Cardiac muscle cell (in vitro differentiated cells and primary cell): ENCODE data around the gene SAMD4A. TPM values are rescaled to one million over a fixed set of nuclear protein-coding genes. Genes with fewer than 3 reads are reported as not detected.

Experiments
- DNase-seq, 2 donors: peaks; one replicate each; pipeline versions ENCODE4 v3.0.0 to v3.0.0-alpha.2; 2010 to 2017; ENCODE audit warnings: low read depth in 1 of 2, low spot score in 1 of 2
- H3K27ac ChIP-seq: fragments of 200-600 bp; sonication (generic); 2 replicates; pipeline ENCODE4 v1.5.1; 2016
- H3K27me3 ChIP-seq: fragments of 200-600 bp; sonication (generic); 2 replicates; pipeline ENCODE4 v1.6.0; 2016; ENCODE audit warnings: control low read depth
- H3K36me3 ChIP-seq: fragments of 200-600 bp; sonication (generic); 2 replicates; pipeline ENCODE4 v1.5.1; 2016; ENCODE audit warnings: control low read depth
- H3K4me1 ChIP-seq: fragments of 200-600 bp; sonication (generic); 2 replicates; pipeline ENCODE4 v1.8.1; 2017; ENCODE audit warnings: low read depth, mild to moderate bottlenecking, mixed run types
- H3K4me3 ChIP-seq: fragments of 200-600 bp; sonication (generic); 2 replicates; pipeline ENCODE4 v1.5.1; 2016; ENCODE audit warnings: mild to moderate bottlenecking
- H3K9me3 ChIP-seq: fragments of 200-600 bp; sonication (generic); 2 replicates; pipeline ENCODE4 v1.5.1; 2017; ENCODE audit warnings: low read depth, mild to moderate bottlenecking, control low read depth
- CTCF ChIP-seq: IDR thresholded peaks from 2 replicates; pipeline ENCODE4 v1.5.1; 2012; ENCODE audit warnings: low read depth, mild to moderate bottlenecking, low read length
- polyA plus RNA-seq: library from polyadenylated mRNA; unstranded; fragments of >200 nt; fragmentation: Nextera tagmentation; extraction: Ambion mirVana; gene quantifications from 2 replicates; pipeline ENCODE4 v1.2.1, GENCODE V29; 2016
- total RNA-seq: library from RNA; depleted of rRNA; stranded (reverse); fragments of >200 nt; gene quantifications from 2 replicates; pipeline ENCODE4 v1.2.3, GENCODE V29; 2016

Gene SAMD4A
- total and polyA plus RNA-seq, 2 experiments from 2014 or later = 14.4 to 60.4 TPM

GRCh38 chr14:54565785-54566409 lies 1.0 kb upstream of the SAMD4A start:
- no peaks in the 10 kb centered on the region for H3K9me3 ChIP-seq
- no peak for TF ChIP-seq CTCF
- H3K27me3 ChIP-seq = no peaks in the 10 kb centered on the region
- no peaks in the 10 kb centered on the region for H3K36me3 ChIP-seq
- peak; percentile 93 for DNase-seq
- H3K4me1 ChIP-seq = peaks cover 33% of the 10 kb centered on the region
- peak overlapping the region; percentile 95 for H3K4me3 ChIP-seq
- H3K27ac ChIP-seq = peak overlapping the region; percentile 95

- peaks cover 39% of the 10 kb centered on the region for H3K4me1 ChIP-seq
- no peaks in the 10 kb centered on the region for H3K27me3 ChIP-seq
- no peaks in the 10 kb centered on the region for H3K9me3 ChIP-seq
- peak overlapping the region; percentile 95 for H3K27ac ChIP-seq
- H3K4me3 ChIP-seq = peak overlapping the region; percentile 95
- peak; percentile 45 to 63 for DNase-seq
- peaks cover 5% of the 10 kb centered on the region for H3K36me3 ChIP-seq
- no peak for TF ChIP-seq CTCF
Measured at GRCh38 chr14:54567224-54567638, 303 bp downstream of the SAMD4A start.

GRCh38 chr14:54567639-54568561 lies 972 bp downstream of the SAMD4A start:
- no peaks in the 10 kb centered on the region for H3K9me3 ChIP-seq
- H3K36me3 ChIP-seq = peaks cover 5% of the 10 kb centered on the region
- peak overlapping the region; percentile 95 for H3K4me3 ChIP-seq
- H3K27ac ChIP-seq = peak overlapping the region; percentile 95
- DNase-seq = peak; percentile 68 to 71
- H3K27me3 ChIP-seq = no peaks in the 10 kb centered on the region
- TF ChIP-seq CTCF = no peak
- H3K4me1 ChIP-seq = peaks cover 37% of the 10 kb centered on the region

GRCh38 chr14:54568821-54569595 lies 2.1 kb downstream of the SAMD4A start:
- peak overlapping the region; percentile 95 for H3K27ac ChIP-seq
- H3K4me1 ChIP-seq = peaks cover 40% of the 10 kb centered on the region
- H3K27me3 ChIP-seq = no peaks in the 10 kb centered on the region
- DNase-seq = peak; percentile 36 to 85
- H3K36me3 ChIP-seq = peaks cover 5% of the 10 kb centered on the region
- peak overlapping the region; percentile 95 for H3K4me3 ChIP-seq
- TF ChIP-seq CTCF = no peak
- H3K9me3 ChIP-seq = no peaks in the 10 kb centered on the region

GRCh38 chr14:54570047-54570446 lies 3.1 kb downstream of the SAMD4A start:
- Histone ChIP-seq H3K4me1 (peaks cover 42% of the 10 kb centered on the region), H3K27ac (peak overlapping the region; percentile 95), H3K9me3 (no peaks in the 10 kb centered on the region), H3K4me3 (peak overlapping the region; percentile 95), H3K36me3 (peaks cover 5% of the 10 kb centered on the region), H3K27me3 (no peaks in the 10 kb centered on the region)
- TF ChIP-seq CTCF = no peak
- DNase-seq = no peak
